ENCODE measurements around the gene ASPA.

Gene ASPA

GRCh38 chr17:3485481-3486068 is 9.8 kb downstream of the ASPA start:
- ChIA-PET POLR2A (no interaction called here), CTCF (no interaction called here)
- no peak for DNase-seq (ENCODE audit: extremely low spot score)
- TF ChIP-seq CTCF (IDR thresholded peaks at IDR 0.05; ENCODE audit: control extremely low read depth, extremely low read depth, low read depth, missing control alignments) = no peak

GRCh38 chr17:3497101-3497500 is 21.3 kb downstream of the ASPA start:
- no peak for DNase-seq (ENCODE audit: extremely low spot score)
- CTCF ChIA-PET = no interaction called here
- POLR2A ChIA-PET = no interaction called here
- no peak for TF ChIP-seq CTCF (IDR thresholded peaks at IDR 0.05; ENCODE audit: control extremely low read depth, extremely low read depth, low read depth, missing control alignments)

GRCh38 chr17:3501344-3501743 is 25.5 kb downstream of the ASPA start:
- TF ChIP-seq CTCF (IDR thresholded peaks at IDR 0.05; ENCODE audit: control extremely low read depth, extremely low read depth, low read depth, missing control alignments) = no peak
- ChIA-PET POLR2A (no interaction called here), CTCF (interaction anchor here (1.3 kb wide), 1 partner anchor 39 kb away, joined by 3 read pairs; no protein-coding TSS in a partner anchor)
- no peak for DNase-seq (ENCODE audit: extremely low spot score)

- CTCF ChIA-PET = interaction anchor here (1.2 kb wide), 1 partner anchor 10 kb away, joined by 3 read pairs; no protein-coding TSS in a partner anchor
These were observed 26.7 kb downstream of the ASPA start for GRCh38 chr17:3502466-3502865.

GRCh38 chr17:3503285-3503684 is 27.5 kb downstream of the ASPA start:
- no peak for TF ChIP-seq CTCF (IDR thresholded peaks at IDR 0.05; ENCODE audit: control extremely low read depth, extremely low read depth, low read depth, missing control alignments)
- CTCF ChIA-PET = interaction anchor here (1.2 kb wide), 1 partner anchor 9 kb away, joined by 3 read pairs; no protein-coding TSS in a partner anchor
- POLR2A ChIA-PET = no interaction called here
- DNase-seq (ENCODE audit: extremely low spot score) = no peak

More at GRCh38 chr17:3502466-3502865, 26.7 kb downstream of the ASPA start:
- no peak for DNase-seq (ENCODE audit: extremely low spot score)
- POLR2A ChIA-PET = no interaction called here
- no peak for TF ChIP-seq CTCF (IDR thresholded peaks at IDR 0.05; ENCODE audit: control extremely low read depth, extremely low read depth, low read depth, missing control alignments)

GRCh38 chr17:3505008-3505407 is 29.2 kb downstream of the ASPA start:
- TF ChIP-seq CTCF (IDR thresholded peaks at IDR 0.05; ENCODE audit: control extremely low read depth, extremely low read depth, low read depth, missing control alignments) = no peak
- no peak for DNase-seq (ENCODE audit: extremely low spot score)
- CTCF ChIA-PET = no interaction called here
- POLR2A ChIA-PET = no interaction called here
